NCI-H2171 (cell line): ENCODE data around the gene CCBE1.
"Not testable (repeated sequence)": the region's sequence is repeated elsewhere in the genome, so short reads cannot be mapped to it uniquely, and the experiment has no call there.

Experiments used
- DNase-seq: peaks from one replicate; lab custom pipeline; 2025; lab: John Stamatoyannopoulos, UW

The CCBE1 gene

GRCh38 chr18:59697236-59697932, at the start of gene CCBE1:
Gene CCBE1 (minus strand): TSS chr18:59697423.
- peak; percentile 74 for DNase-seq

- DNase-seq = no peak
Measured at GRCh38 chr18:59744271-59744721, 47.1 kb upstream of the CCBE1 start.

DNA sequence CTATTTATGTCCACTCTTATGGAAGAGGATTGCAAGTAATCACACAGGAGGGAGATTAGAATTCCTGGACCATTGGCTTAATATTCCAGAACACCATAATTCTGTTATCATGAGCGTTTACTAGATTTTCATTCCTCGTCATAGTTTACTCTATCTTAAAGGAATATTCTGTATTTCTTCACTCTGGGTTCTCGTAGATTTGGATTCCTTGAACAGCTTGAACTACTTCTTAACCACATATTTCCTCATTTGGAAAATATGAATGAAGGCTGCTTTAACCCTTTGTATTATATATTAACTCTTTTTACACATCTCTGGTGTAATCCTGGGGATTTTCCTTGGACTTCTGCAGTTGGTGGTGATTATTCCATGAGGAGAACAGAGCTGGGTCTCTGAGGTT, 46.3 kb upstream of the CCBE1 start:
- DNase-seq = no peak

DNA sequence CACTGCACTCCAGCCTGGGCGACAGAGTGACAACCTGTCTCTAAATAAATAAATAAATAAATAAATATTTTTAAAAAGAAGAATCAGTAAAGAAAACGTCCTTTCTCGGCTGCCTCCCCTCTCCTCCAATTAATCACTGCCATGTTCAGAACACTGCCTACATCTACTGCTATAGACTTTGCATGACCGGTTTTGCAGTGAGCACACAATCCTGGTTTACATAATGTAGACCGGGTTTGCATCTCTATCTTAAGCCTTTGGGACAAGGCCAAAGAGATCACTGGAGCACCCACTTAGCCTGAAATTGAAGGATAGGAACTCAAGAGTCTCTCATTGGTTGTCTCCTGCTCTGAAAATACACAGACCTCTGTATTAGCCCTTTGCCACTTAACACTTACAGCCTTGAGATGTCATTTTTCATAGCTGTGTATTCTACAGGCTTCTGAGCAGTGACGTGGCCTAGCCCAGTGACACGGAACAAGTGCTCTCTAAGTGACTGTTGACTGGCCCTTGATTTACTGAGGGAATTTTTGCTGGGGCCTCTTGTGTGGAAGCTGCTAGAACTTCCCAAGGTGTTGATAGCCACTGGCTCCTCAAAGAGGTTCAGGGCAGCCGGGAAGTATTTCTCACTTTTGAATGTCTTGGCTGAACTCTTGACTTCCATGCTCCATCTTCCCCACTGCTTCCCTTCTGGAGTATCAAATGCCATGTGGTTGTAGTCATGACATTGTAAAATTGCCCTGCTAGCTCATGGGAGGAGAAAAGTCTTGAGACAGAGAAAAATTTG, 45.3 kb upstream of the CCBE1 start:
- DNase-seq = no peak

DNA sequence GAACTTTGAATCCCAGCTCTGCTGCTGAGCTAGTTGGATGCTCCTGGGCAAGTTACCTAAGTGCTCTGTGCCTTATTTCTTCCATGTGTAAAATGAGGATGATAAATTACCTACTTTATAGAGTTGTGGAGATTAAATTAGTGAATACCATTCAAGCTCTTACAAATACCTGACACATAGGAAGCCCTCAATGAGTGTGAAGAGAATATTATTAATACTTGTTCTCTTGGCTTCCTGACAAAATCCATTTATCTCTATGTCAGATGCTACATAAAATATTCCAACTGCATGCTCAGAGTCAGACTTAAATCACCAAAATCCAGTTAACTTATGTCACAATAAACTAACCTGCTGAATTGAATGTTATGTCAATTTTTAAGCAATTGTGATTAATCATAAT, 42.9 kb upstream of the CCBE1 start:
- DNase-seq = no peak

DNA sequence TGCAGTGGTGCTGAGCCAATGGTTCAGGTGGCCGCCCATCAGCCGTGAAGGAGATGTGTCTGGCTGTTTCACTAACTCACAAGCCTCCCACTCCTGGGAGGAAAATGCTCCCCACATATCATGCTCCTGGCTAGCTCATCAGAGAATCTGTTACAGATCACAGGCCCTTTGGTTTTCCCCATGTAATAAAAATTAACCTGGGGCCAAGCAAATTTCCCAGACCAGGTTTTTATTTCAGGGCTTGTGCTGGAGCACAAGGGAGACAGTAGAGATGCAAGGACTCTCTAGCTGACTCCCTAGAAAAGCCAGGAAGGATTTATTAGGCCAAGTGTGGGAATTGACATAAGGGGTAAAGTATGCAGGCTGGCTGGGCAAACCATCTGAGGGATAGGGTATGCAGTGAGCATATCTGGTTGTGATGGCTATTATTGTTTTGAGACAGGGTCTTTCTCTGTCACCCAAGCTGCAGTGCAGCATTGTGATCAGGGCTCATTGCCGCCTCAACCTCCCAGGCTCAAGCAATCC, 40.6 kb upstream of the CCBE1 start:
- no peak for DNase-seq

GRCh38 chr18:59737335-59737734, 40.1 kb upstream of the CCBE1 start:
- DNase-seq = not testable (repeated sequence)

GRCh38 chr18:59736061-59736460, 38.8 kb upstream of the CCBE1 start:
- DNase-seq = no peak

DNA sequence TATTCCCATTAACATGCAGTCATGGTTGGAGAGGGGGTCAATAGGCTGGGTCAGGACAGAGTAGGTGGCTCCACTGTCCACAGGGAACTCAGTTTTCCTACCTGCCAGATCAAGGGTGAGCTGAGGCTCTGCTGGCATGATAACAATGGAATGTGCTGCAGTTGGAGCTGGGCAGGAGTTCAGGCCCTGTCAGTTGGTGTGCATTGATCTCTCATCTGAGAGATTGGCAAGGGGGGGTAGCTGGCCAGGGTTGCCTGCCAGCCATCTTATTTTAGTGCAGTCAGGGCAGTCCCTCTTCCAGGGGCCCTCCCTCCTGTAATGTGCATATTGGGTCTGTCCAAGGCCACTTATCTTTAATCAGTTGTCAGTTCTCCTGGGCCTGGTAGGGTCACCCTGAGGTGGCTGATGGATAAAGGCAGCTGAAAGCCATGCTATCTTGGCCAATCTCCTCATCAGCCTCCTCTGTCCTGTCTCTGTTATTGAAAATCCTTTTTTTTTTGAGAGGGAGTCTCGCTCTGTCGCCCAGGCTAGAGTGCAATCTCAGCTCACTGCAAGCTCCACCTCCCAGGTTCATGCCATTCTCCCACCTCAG, 38.1 kb upstream of the CCBE1 start:
- no peak for DNase-seq

DNA sequence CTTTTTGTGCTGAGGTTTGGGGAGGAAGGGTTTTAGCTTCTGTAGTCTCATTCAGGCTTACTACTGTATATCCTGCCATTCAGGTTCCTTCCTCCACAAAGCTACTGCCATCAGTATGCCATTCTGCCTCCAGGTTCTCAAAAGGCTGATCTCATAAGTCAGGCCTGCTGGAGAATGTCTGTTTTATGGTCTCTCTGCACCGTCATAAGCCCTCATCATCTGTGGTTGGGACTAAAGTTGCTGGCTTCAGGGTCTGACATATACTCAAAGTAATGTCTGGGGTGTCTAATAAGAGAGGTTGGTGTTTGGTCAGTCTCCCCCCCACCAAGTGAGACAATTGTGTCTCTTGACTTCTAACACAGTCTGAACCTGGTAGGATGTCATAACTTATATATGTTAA, 36.2 kb upstream of the CCBE1 start:
- DNase-seq = no peak

- DNase-seq = no peak
Measured at GRCh38 chr18:59730896-59731295, 33.7 kb upstream of the CCBE1 start.

GRCh38 chr18:59729781-59730180, 32.6 kb upstream of the CCBE1 start:
- DNase-seq = no peak

DNA sequence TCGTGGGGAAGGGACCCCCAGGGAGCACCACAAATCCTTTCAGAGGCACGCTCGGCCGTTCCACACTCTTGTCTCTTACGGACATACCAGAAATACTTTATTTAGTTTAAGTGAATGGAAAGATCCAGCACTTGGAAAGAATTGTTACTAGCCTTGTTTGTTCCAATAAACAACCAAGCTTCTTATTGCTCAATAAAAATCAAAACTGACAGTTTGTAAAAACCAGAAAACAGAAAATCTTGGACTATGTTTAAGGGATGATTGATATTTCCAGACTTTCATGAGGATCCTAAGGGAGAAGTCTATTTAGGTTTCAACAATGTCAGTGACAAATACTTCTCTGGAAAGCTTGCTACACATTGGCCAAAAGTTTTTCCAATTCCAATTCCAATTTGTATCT, 31.6 kb upstream of the CCBE1 start:
- DNase-seq = no peak

DNA sequence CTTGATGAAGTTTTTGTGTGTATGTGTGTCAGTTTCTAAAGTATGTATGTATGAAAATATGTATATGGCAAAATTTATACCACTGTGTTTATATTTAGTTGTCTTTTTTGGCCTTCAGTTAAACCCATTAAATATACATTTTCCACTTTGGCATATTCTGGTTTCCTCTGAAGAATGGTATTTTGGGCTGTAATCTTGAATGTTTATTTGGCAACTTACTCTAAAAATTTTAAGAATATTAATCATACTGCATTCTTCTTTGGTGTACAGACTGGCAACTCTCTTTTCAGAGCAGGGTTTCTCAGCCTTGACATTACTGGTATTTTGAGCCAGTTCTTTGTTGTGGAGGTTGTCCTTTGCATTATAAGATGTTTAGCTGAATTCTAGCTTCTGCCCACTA, 27.9 kb upstream of the CCBE1 start:
- no peak for DNase-seq

- no peak for DNase-seq
Measured at GRCh38 chr18:59724103-59724502, 26.9 kb upstream of the CCBE1 start.

- no peak for DNase-seq
Measured at GRCh38 chr18:59721931-59722330, 24.7 kb upstream of the CCBE1 start.

- DNase-seq = no peak
Measured at GRCh38 chr18:59721211-59721610, 24.0 kb upstream of the CCBE1 start.

DNA sequence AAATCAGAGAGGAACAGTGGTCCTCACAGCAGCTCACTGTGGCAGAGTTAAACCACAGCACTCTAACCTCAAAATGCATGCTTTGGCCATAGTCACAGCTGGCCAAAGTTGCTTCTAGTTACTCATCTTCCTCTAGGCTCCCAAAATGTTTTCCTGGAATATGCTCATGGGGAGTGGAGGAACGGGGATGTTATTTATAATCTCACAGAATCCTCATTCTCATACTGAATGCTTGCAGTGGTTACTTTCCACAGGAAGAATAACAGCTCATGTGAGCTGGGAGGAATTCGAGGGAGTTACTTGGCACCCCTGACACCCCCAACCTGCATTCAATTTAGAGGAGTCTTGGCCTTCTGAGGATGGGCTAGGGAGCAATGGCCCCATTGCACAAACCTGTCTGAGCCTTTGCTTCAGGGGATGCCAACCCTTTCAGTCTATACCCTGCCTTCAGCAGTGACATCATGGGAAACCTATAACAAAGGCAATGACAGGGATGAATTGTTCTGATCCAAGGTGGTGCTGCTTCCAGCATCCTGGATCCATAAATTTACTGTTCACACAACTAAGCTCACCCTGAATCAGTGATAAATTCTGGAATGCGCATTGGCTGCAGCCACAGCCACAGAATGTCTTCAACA, 22.4 kb upstream of the CCBE1 start:
- DNase-seq = no peak

DNA sequence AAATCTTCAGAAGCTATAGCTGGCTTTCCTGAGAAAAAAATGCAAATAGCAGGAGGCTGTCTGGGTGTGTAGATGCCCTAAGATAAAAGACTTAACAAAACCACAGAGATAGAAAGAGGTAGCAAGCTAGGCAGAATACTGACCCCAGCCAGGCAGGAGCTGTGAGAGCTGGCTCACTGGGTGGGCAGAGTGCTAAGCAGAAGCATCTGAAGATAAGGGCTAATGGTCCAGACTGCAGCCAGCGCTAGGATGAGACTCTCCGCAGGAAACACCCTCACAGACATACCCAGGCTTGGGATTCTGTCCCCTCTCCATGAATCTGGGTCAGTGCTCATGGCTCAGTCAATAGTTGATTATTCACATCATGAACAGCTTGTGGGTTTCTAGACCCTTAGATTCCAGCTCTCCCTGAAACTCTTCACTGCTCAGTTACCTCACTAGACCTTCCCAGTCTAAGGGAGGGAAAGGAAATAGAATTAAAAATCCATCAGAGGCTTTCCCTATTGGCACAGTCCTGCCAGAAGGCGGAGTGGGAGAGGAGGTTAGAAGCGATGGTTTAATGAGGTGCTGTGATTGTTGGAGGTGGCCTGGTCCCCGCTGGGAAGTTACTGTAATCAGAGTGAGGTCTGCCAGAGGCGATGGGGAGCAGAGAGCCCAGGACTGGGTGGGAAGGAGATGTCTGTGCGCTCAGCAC, 21.4 kb upstream of the CCBE1 start:
- DNase-seq = no peak

DNA sequence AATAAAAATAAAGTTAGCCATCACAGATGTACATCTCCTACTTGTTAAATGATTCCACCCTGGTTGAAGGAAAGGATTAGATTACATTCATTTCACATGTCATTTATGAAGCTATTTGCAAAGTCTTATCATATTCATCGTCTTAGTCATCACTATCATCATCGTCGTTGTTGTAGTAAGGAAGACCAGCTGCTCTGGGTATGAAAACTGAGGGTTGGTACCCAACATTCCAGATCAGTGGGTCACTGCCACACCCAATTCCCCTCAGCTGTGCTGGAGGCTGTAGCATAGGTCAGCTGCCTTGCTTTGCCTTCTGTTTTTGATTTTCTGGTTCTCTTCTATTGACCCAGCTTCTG, 20.9 kb upstream of the CCBE1 start:
- DNase-seq = no peak

- DNase-seq = no peak
Measured at GRCh38 chr18:59717291-59717690, 20.1 kb upstream of the CCBE1 start.

- no peak for DNase-seq
Measured at GRCh38 chr18:59715966-59716369, 18.7 kb upstream of the CCBE1 start.
